ENCODE measurements around the gene HECTD1.

The HECTD1 gene

DNA sequence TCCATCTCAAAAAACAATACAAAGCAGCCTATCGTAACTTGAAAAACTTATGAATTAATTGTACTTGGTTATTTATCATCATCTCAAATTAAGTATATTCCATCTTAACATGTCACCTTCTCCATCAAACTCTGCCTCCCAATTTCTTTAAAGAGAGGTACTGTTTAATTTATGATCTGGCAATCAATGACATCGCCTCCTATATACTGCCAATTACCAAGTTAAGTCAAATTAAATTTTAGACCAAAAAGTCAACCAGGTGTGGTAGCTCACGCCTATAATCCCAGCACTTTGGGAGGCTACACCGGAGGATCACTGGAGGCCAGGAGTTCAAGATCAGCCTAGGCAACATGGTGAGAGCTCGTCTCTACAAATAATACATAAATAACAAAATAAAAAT, 37.7 kb downstream of the HECTD1 start:
- H3K4me3 ChIP-seq (ENCODE audit: low read length) = no peak overlapping the region
- H3K9ac ChIP-seq (ENCODE audit: low read length) = no peak overlapping the region
- no peaks in the 10 kb centered on the region for H3F3A ChIP-seq (ENCODE audit: insufficient read depth, low read length)
- no peak overlapping the region for H3K4me2 ChIP-seq (ENCODE audit: low read depth, low read length)
- no peaks in the 10 kb centered on the region for H4K20me1 ChIP-seq (ENCODE audit: insufficient read depth, low read length)
- no peaks in the 10 kb centered on the region for H3K79me2 ChIP-seq (ENCODE audit: low read length)
- DNase-seq = no peak
- no peaks in the 10 kb centered on the region for H3K4me1 ChIP-seq (ENCODE audit: low read length)
- no peaks in the 10 kb centered on the region for H3K9me2 ChIP-seq (replicated peaks; ENCODE audit: insufficient read depth, low read length)
- no peaks in the 10 kb centered on the region for H3K36me3 ChIP-seq (replicated peaks; ENCODE audit: insufficient read depth, low read length)
- no peaks in the 10 kb centered on the region for H3K27me3 ChIP-seq (replicated peaks; ENCODE audit: insufficient read depth, low read length)
- H2AFZ ChIP-seq (ENCODE audit: low read length) = no peak overlapping the region
- no peak overlapping the region for H3K27ac ChIP-seq (ENCODE audit: low read length)
- no peaks in the 10 kb centered on the region for H3K9me3 ChIP-seq (replicated peaks; ENCODE audit: insufficient read depth, low read length)
- TF ChIP-seq CTCF (IDR thresholded peaks at IDR 0.05; ENCODE audit: low read length) (no peak), EZH2phosphoT487 (IDR thresholded peaks at IDR 0.05; ENCODE audit: low read length) (no peak), EZH2 (optimal IDR thresholded peaks at IDR 0.05; ENCODE audit: low read depth, low read length) (no peak)

DNA sequence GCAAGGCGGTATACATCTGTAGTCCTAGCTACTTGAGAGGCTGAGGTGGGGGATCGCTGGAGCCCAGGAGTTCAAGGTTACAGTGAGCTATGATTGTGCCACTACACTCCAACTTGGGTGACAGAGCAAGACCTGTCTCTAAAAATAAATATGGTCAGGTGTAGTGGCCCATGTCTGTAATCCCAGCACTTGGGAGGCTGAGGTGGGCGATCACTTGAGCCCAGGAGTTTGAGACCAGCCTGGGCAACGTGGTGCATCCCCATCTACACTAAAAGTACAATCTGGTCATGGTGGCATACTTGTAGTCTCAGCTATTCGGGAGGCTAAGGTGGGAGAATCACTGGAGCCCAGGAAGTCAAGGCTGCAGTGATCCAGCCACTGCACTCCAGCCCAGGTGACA, 40.6 kb downstream of the HECTD1 start:
- Histone ChIP-seq H3K9ac (ENCODE audit: low read length) (no peak overlapping the region), H3K4me3 (ENCODE audit: low read length) (no peak overlapping the region), H4K20me1 (ENCODE audit: insufficient read depth, low read length) (no peaks in the 10 kb centered on the region), H3K27ac (ENCODE audit: low read length) (no peak overlapping the region), H2AFZ (ENCODE audit: low read length) (no peak overlapping the region), H3F3A (ENCODE audit: insufficient read depth, low read length) (no peaks in the 10 kb centered on the region), H3K9me3 (replicated peaks; ENCODE audit: insufficient read depth, low read length) (no peaks in the 10 kb centered on the region), H3K36me3 (replicated peaks; ENCODE audit: insufficient read depth, low read length) (no peaks in the 10 kb centered on the region), H3K9me2 (replicated peaks; ENCODE audit: insufficient read depth, low read length) (no peaks in the 10 kb centered on the region), H3K4me1 (ENCODE audit: low read length) (no peaks in the 10 kb centered on the region), H3K4me2 (ENCODE audit: low read depth, low read length) (no peak overlapping the region), H3K27me3 (replicated peaks; ENCODE audit: insufficient read depth, low read length) (no peaks in the 10 kb centered on the region), H3K79me2 (ENCODE audit: low read length) (no peaks in the 10 kb centered on the region)
- DNase-seq = no peak
- no peak for TF ChIP-seq EZH2phosphoT487 (IDR thresholded peaks at IDR 0.05; ENCODE audit: low read length)
- TF ChIP-seq EZH2 (optimal IDR thresholded peaks at IDR 0.05; ENCODE audit: low read depth, low read length) = no peak
- TF ChIP-seq CTCF (IDR thresholded peaks at IDR 0.05; ENCODE audit: low read length) = no peak

DNA sequence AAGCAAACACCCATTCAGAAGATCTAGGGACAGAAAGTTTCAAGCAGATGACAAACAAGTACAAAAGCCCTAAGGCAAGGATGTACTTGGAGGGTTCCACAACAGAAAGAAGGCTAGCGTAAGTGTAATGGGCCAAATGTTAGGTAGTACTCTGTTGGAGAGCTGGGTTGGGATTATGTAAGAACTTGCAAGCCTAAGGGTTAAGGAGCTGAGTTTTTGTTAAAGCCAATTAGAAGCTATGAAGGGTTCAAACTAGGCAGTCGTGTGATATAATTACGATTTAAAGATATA, 41.4 kb downstream of the HECTD1 start:
- no peaks in the 10 kb centered on the region for H3K79me2 ChIP-seq (ENCODE audit: low read length)
- no peak overlapping the region for H3K4me3 ChIP-seq (ENCODE audit: low read length)
- H4K20me1 ChIP-seq (ENCODE audit: insufficient read depth, low read length) = no peaks in the 10 kb centered on the region
- H3K9me2 ChIP-seq (replicated peaks; ENCODE audit: insufficient read depth, low read length) = no peaks in the 10 kb centered on the region
- H3K4me1 ChIP-seq (ENCODE audit: low read length) = no peaks in the 10 kb centered on the region
- no peaks in the 10 kb centered on the region for H3F3A ChIP-seq (ENCODE audit: insufficient read depth, low read length)
- no peak overlapping the region for H3K9ac ChIP-seq (ENCODE audit: low read length)
- H2AFZ ChIP-seq (ENCODE audit: low read length) = no peak overlapping the region
- no peak overlapping the region for H3K27ac ChIP-seq (ENCODE audit: low read length)
- no peaks in the 10 kb centered on the region for H3K9me3 ChIP-seq (replicated peaks; ENCODE audit: insufficient read depth, low read length)
- TF ChIP-seq CTCF (IDR thresholded peaks at IDR 0.05; ENCODE audit: low read length) = no peak
- TF ChIP-seq EZH2phosphoT487 (IDR thresholded peaks at IDR 0.05; ENCODE audit: low read length) = no peak
- TF ChIP-seq EZH2 (optimal IDR thresholded peaks at IDR 0.05; ENCODE audit: low read depth, low read length) = no peak
- H3K27me3 ChIP-seq (replicated peaks; ENCODE audit: insufficient read depth, low read length) = no peaks in the 10 kb centered on the region
- H3K4me2 ChIP-seq (ENCODE audit: low read depth, low read length) = no peak overlapping the region
- no peaks in the 10 kb centered on the region for H3K36me3 ChIP-seq (replicated peaks; ENCODE audit: insufficient read depth, low read length)
- no peak for DNase-seq

- no peaks in the 10 kb centered on the region for H4K20me1 ChIP-seq (ENCODE audit: insufficient read depth, low read length)
- no peak overlapping the region for H3K27ac ChIP-seq (ENCODE audit: low read length)
- H3K4me3 ChIP-seq (ENCODE audit: low read length) = no peak overlapping the region
- no peak for DNase-seq
- no peaks in the 10 kb centered on the region for H3K9me3 ChIP-seq (replicated peaks; ENCODE audit: insufficient read depth, low read length)
- H3K36me3 ChIP-seq (replicated peaks; ENCODE audit: insufficient read depth, low read length) = no peaks in the 10 kb centered on the region
- no peak overlapping the region for H3K4me2 ChIP-seq (ENCODE audit: low read depth, low read length)
- H3K27me3 ChIP-seq (replicated peaks; ENCODE audit: insufficient read depth, low read length) = no peaks in the 10 kb centered on the region
- H3K9me2 ChIP-seq (replicated peaks; ENCODE audit: insufficient read depth, low read length) = no peaks in the 10 kb centered on the region
- no peak overlapping the region for H2AFZ ChIP-seq (ENCODE audit: low read length)
- no peaks in the 10 kb centered on the region for H3K4me1 ChIP-seq (ENCODE audit: low read length)
- H3F3A ChIP-seq (ENCODE audit: insufficient read depth, low read length) = no peaks in the 10 kb centered on the region
- no peaks in the 10 kb centered on the region for H3K79me2 ChIP-seq (ENCODE audit: low read length)
- H3K9ac ChIP-seq (ENCODE audit: low read length) = no peak overlapping the region
- no peak for TF ChIP-seq EZH2 (optimal IDR thresholded peaks at IDR 0.05; ENCODE audit: low read depth, low read length)
- TF ChIP-seq CTCF (IDR thresholded peaks at IDR 0.05; ENCODE audit: low read length) = no peak
- TF ChIP-seq EZH2phosphoT487 (IDR thresholded peaks at IDR 0.05; ENCODE audit: low read length) = no peak
These were observed 43.5 kb downstream of the HECTD1 start for GRCh38 chr14:31164115-31164514.

Data from MM.1S (cell line).